Measurements from ENCODE around the gene ITGA6. TPM values are rescaled to one million over a fixed set of nuclear protein-coding genes. Genes with fewer than 3 reads are reported as not detected.
A peak's percentile ranks its signal among the peaks of the same experiment; 100 is the strongest.

Gene ITGA6
- total RNA-seq, 1 experiment from 2014 or later = 78.3 TPM

- Histone ChIP-seq H4K5ac (ENCODE audit: insufficient read length, low read depth, low read length) (no peak overlapping the region), H3T11ph (ENCODE audit: low read length) (no peak overlapping the region), H3K4me2 (ENCODE audit: insufficient read depth, insufficient read length, low read length) (no peak overlapping the region), H3K14ac (ENCODE audit: insufficient read depth, low read length) (no peak overlapping the region), H2BK120ac (ENCODE audit: low read depth, low read length, poor library complexity, severe bottlenecking) (no peak overlapping the region), H3K23me2 (ENCODE audit: insufficient read length, low read depth, low read length, poor library complexity, severe bottlenecking) (no peaks in the 10 kb centered on the region), H3K4ac (ENCODE audit: low read depth, low read length) (no peak overlapping the region), H3K27me3 (ENCODE audit: insufficient read depth, low read length) (no peaks in the 10 kb centered on the region), H2BK15ac (ENCODE audit: low read depth, low read length) (no peak overlapping the region), H3K79me1 (ENCODE audit: insufficient read depth, low read depth, low read length, poor library complexity, severe bottlenecking) (no peaks in the 10 kb centered on the region), H4K20me1 (ENCODE audit: control insufficient read depth, insufficient read depth, insufficient read length) (no peaks in the 10 kb centered on the region), H2BK20ac (ENCODE audit: low read depth, low read length, poor library complexity, severe bottlenecking) (no peak overlapping the region), H3K79me2 (ENCODE audit: insufficient read depth, low read length) (no peaks in the 10 kb centered on the region), H2AK5ac (ENCODE audit: insufficient read length, low read length) (no peak overlapping the region), H3K23ac (ENCODE audit: insufficient read length, low read depth, low read length) (no peak overlapping the region), H3K9me3 (ENCODE audit: control insufficient read depth, low read depth, low read length) (no peaks in the 10 kb centered on the region), H2BK12ac (ENCODE audit: insufficient read length, low read depth, low read length) (no peak overlapping the region), H2AFZ (ENCODE audit: low read length) (no peak overlapping the region), H3K27ac (ENCODE audit: insufficient read length, low read depth, low read length) (no peak overlapping the region), H3K56ac (ENCODE audit: insufficient read length, low read depth, low read length) (no peak overlapping the region), H2BK5ac (ENCODE audit: insufficient read length, low read length) (no peak overlapping the region), H3K4me1 (ENCODE audit: insufficient read depth, low read length) (no peaks in the 10 kb centered on the region), H4K8ac (replicated peaks; ENCODE audit: insufficient read length, low read depth, low read length) (no peak overlapping the region), H3K9ac (ENCODE audit: extremely low read depth, insufficient read length, low read length) (no peak overlapping the region), H3K18ac (ENCODE audit: insufficient read length, low read depth, low read length) (no peak overlapping the region), H4K91ac (ENCODE audit: insufficient read length, low read depth, low read length) (no peak overlapping the region)
- Mint-ChIP-seq H3K9me3 (no peaks in the 10 kb centered on the region), H3K27me3 (ENCODE audit: low read depth) (no peaks in the 10 kb centered on the region), H3K4me1 (peaks cover 2 to 9% of the 10 kb centered on the region in 2 experiments), H3K27ac (0 out of 7 replicates have a peak overlapping the region, but pooled peaks of 1 of the 3 experiments have one; percentile 19), H3K36me3 (ENCODE audit: insufficient read depth in 1 of 3, low read depth in 3 of 3) (peaks cover 18 to 78% (median 75%) of the 10 kb centered on the region in 3 experiments; a peak in 6 of 7 replicates), H3K4me3 (no peak overlapping the region)
- no CpG with 5 or more reads among the region's 7 CpGs for WGBS (ENCODE audit: extremely low coverage, insufficient read length, low lambda C conversion rate)
- no peak for TF ChIP-seq CTCF (conservative IDR thresholded peaks at IDR 0.05)
- DNase-seq = no peak
These were observed 54.3 kb downstream of the ITGA6 start for GRCh38 chr2:172481507-172482262.

Measured in H9 (cell line).